Endothelial cell of umbilical vein (primary cell): ENCODE data around the gene ABTB2. TPM values are rescaled to one million over a fixed set of nuclear protein-coding genes. Genes with fewer than 3 reads are reported as not detected.

Experiments used
- BruUV-seq: library from RNA; stranded (reverse); fragments of 400-500 nt; replicated peaks from 2 replicates; lab custom pipeline; 2021; lab: Mats Ljungman, UMichigan
- CTCF ChIA-PET: fragments of 300-600, 350-600 bp; sonication (Branson Sonifier 250); formaldehyde crosslinking; loops from one replicate; lab custom pipeline; 2021; ENCODE audit warnings: antibody characterized with exemption, inconsistent platforms; lab: Charles Lee
- POLR2A ChIA-PET: fragments of 300-600, 350-600 bp; sonication (Branson Sonifier 250); formaldehyde crosslinking; loops from one replicate; lab custom pipeline; 2021; ENCODE audit warnings: antibody characterized with exemption, inconsistent platforms; lab: Charles Lee
- DNase-seq: peaks from one replicate; pipeline ENCODE4 v3.0.0-alpha.2; 2011; ENCODE audit warnings: low read depth, low spot score
- FAIRE-seq: peaks from 2 replicates; lab custom pipeline; 2011; peaks lifted over from hg19 to GRCh38; lab: Jason Lieb, UNC
- H2AFZ ChIP-seq: 2 replicates; pipeline ENCODE4 v1.6.0; 2012; ENCODE audit warnings: low read depth, low read length, control low read depth, inconsistent platforms
- H3K27ac ChIP-seq: 2 replicates; pipeline ENCODE4 v1.5.1; 2011; ENCODE audit warnings: low read depth, mild to moderate bottlenecking, control low read depth, low read length, moderate library complexity; ENCODE audit not compliant: insufficient read depth
- H3K27me3 ChIP-seq, 2 experiments: 2 replicates each; pipeline versions ENCODE4 v1.6.0 to v1.6.1; 2011; ENCODE audit warnings: low read length in 2 of 2, mixed read lengths in 1 of 2; ENCODE audit not compliant: control insufficient read depth in 2 of 2, insufficient read depth in 2 of 2
- H3K36me3 ChIP-seq, 2 experiments: 2 replicates in 1 of 2; 3 replicates in 1 of 2; pipeline ENCODE4 v1.5.1; 2011; ENCODE audit warnings: low read length in 2 of 2, mild to moderate bottlenecking in 1 of 2, moderate library complexity in 1 of 2; ENCODE audit not compliant: control insufficient read depth in 2 of 2, insufficient read depth in 2 of 2; ENCODE audit errors: extremely low read depth in 1 of 2
- H3K4me1 ChIP-seq: 3 replicates; pipeline ENCODE4 v1.5.1; 2011; ENCODE audit warnings: mild to moderate bottlenecking, low read length; ENCODE audit not compliant: control insufficient read depth, insufficient read depth; ENCODE audit errors: extremely low read depth
- H3K4me2 ChIP-seq: 2 replicates; pipeline ENCODE4 v1.6.1; 2011; ENCODE audit warnings: low read length, control low read depth, mixed read lengths; ENCODE audit not compliant: insufficient read depth
- H3K4me3 ChIP-seq, 3 experiments: fragments of 200-600 bp in 1 of 3; sonication (generic), shearing (Covaris generic) in 1 of 3; replicated peaks in 1 of 3; 2 replicates each; pipeline ENCODE4 v1.5.1; 2011 to 2016; ENCODE audit warnings: control low read depth in 3 of 3, low read length in 3 of 3, mild to moderate bottlenecking in 2 of 3, inconsistent platforms in 1 of 3, low read depth in 1 of 3, moderate library complexity in 1 of 3; ENCODE audit not compliant: insufficient read depth in 1 of 3
- H3K79me2 ChIP-seq: 2 replicates; pipeline ENCODE4 v1.6.0; 2012; ENCODE audit warnings: low read length, inconsistent platforms; ENCODE audit not compliant: control insufficient read depth, insufficient read depth
- H3K9ac ChIP-seq: replicated peaks from 2 replicates; pipeline ENCODE3; 2011; ENCODE audit warnings: low read length, control low read depth; ENCODE audit not compliant: insufficient read depth; ENCODE audit errors: extremely low read depth
- H3K9me1 ChIP-seq: replicated peaks from 3 replicates; pipeline ENCODE4 v1.6.0; 2011; ENCODE audit warnings: mild to moderate bottlenecking, low read length; ENCODE audit not compliant: control insufficient read depth, insufficient read depth; ENCODE audit errors: extremely low read depth
- H3K9me3 ChIP-seq: replicated peaks from 2 replicates; pipeline ENCODE4 v1.5.1; 2012; ENCODE audit warnings: low read length, inconsistent platforms; ENCODE audit not compliant: control insufficient read depth, insufficient read depth
- H4K20me1 ChIP-seq: replicated peaks from 2 replicates; pipeline ENCODE3; 2011; ENCODE audit warnings: mild to moderate bottlenecking, low read length; ENCODE audit not compliant: control insufficient read depth, insufficient read depth; ENCODE audit errors: extremely low read depth
- CTCF ChIP-seq, 2 donors: IDR thresholded peaks; 1 replicate in 1 of 2; 2 replicates in 1 of 2; pipeline ENCODE4 v1.5.1; 2011; ENCODE audit warnings: low read length in 2 of 2, mild to moderate bottlenecking in 2 of 2, moderate library complexity in 2 of 2, control low read depth in 1 of 2, inconsistent platforms in 1 of 2, low read depth in 1 of 2; ENCODE audit not compliant: insufficient read depth in 1 of 2; ENCODE audit errors: extremely low read depth in 1 of 2
- EZH2 ChIP-seq: IDR thresholded peaks from 2 replicates; pipeline ENCODE4 v1.6.1; 2012; ENCODE audit warnings: borderline replicate concordance, low read depth, mild to moderate bottlenecking, moderate library complexity, low read length, inconsistent platforms; ENCODE audit not compliant: severe bottlenecking
- FOS ChIP-seq: IDR thresholded peaks from 2 replicates; pipeline ENCODE4 v1.6.1; 2011; ENCODE audit warnings: mild to moderate bottlenecking, low read length, moderate library complexity, borderline replicate concordance; ENCODE audit not compliant: insufficient read depth
- GATA2 ChIP-seq: IDR thresholded peaks from 2 replicates; pipeline ENCODE4 v1.7.0; 2011; ENCODE audit warnings: low read depth, mild to moderate bottlenecking, moderate library complexity, mixed read lengths, low read length; ENCODE audit not compliant: insufficient read length, insufficient read depth
- JUN ChIP-seq: IDR thresholded peaks from 2 replicates; pipeline ENCODE4 v1.6.1; 2011; ENCODE audit warnings: borderline replicate concordance, low read depth; ENCODE audit not compliant: insufficient read length, insufficient read depth
- MYC ChIP-seq: IDR thresholded peaks from one replicate; pipeline ENCODE4 v1.6.1; 2011; ENCODE audit warnings: mild to moderate bottlenecking, low read depth, low read length
- POLR2A ChIP-seq: IDR thresholded peaks from 2 replicates; pipeline ENCODE4 v1.6.1; 2012; ENCODE audit warnings: low read depth, mild to moderate bottlenecking, control low read depth, low read length
- POLR2AphosphoS5 ChIP-seq: IDR thresholded peaks from 2 replicates; pipeline ENCODE4 v1.6.1; 2012; ENCODE audit warnings: low read depth, mild to moderate bottlenecking, control low read depth, low read length, moderate library complexity; ENCODE audit not compliant: insufficient read depth
- dilution Hi-C: fragments of 300-500 bp; cut with MboI; formaldehyde crosslinking; loops from one replicate; pipeline ENCODE4 v1.15.0; 2019; ENCODE audit warnings: low sequenced_read_pairs; ENCODE audit not compliant: extremely low pct_ligation_motif_present
- intact Hi-C: fragments of 100-400 bp; cut with micrococcal nuclease; formaldehyde crosslinking; loops from one replicate; pipeline ENCODE4 v1.10.0; 2022
- polyA plus RNA-seq, 4 experiments: library from polyadenylated mRNA; depleted of rRNA in 3 of 4; stranded (reverse) in 3 of 4; unstranded in 1 of 4; fragments of >200 nt; gene quantifications; 2 replicates each; pipeline versions ENCODE4 v1.2.1 to v1.2.3, GENCODE V29; 2011 to 2012; ENCODE audit warnings: missing spikeins in 1 of 4
- total RNA-seq: library from RNA; stranded (reverse); gene quantifications from 2 replicates; pipeline ENCODE4 v1.2.3, GENCODE V29; 2021
- TF ChIP-seq, protein P1 (sequence below): IDR thresholded peaks from 2 replicates; pipeline ENCODE4 v1.6.1; 2011; ENCODE audit not compliant: insufficient read depth, insufficient read length

ABTB2 gene
- total and polyA plus RNA-seq, 2 donors (not counting 3 experiments of a cell fraction or from before 2014, with no cell fraction given) = 0.11 to 0.14 TPM

GRCh38 chr11:34188181-34188580 lies 169.6 kb downstream of the ABTB2 start:
- ChIA-PET POLR2A (no interaction called here), CTCF (interaction anchor here (1.2 to 3.3 kb wide), 2 partner anchors 14 to 27 kb away, joined by 3 to 20 read pairs; no protein-coding TSS in a partner anchor)
- Histone ChIP-seq H2AFZ (no peak overlapping the region), H3K9ac (no peak overlapping the region), H3K4me2 (no peak overlapping the region), H3K36me3 (no peaks in the 10 kb centered on the region), H4K20me1 (no peaks in the 10 kb centered on the region), H3K4me1 (no peaks in the 10 kb centered on the region), H3K9me3 (no peaks in the 10 kb centered on the region), H3K4me3 (no peak overlapping the region), H3K9me1 (no peaks in the 10 kb centered on the region), H3K27me3 (peaks cover 2 to 3% of the 10 kb centered on the region in 2 experiments), H3K27ac (no peak overlapping the region), H3K79me2 (no peaks in the 10 kb centered on the region)
- intact Hi-C loops (no loop called here), dilution Hi-C loops (no loop called here)
- TF ChIP-seq CTCF (IDR thresholded peaks at IDR 0.05; ENCODE audit: extremely low read depth in 1 of 2, insufficient read depth in 1 of 2, low read depth in 1 of 2, low read length in 2 of 2) (no peak), FOS (no peak), JUN (no peak), MYC (no peak), GATA2 (no peak), POLR2A (no peak), POLR2AphosphoS5 (no peak), EZH2 (no peak)
- TF ChIP-seq, protein P1, sequence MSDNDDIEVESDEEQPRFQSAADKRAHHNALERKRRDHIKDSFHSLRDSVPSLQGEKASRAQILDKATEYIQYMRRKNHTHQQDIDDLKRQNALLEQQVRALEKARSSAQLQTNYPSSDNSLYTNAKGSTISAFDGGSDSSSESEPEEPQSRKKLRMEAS = no peak
- FAIRE-seq (no peak), DNase-seq (no peak)
- no TSS peak for BruUV-seq
